Erythroblast (primary cell): ENCODE results near the gene DCAF8.

ENCODE experiments used
- GATA1 ChIP-seq: IDR thresholded peaks from 2 replicates; pipeline ENCODE4 v1.6.1; 2011; ENCODE audit warnings: low read depth, mild to moderate bottlenecking, control low read depth, low read length, moderate library complexity
- POLR2A ChIP-seq: IDR thresholded peaks from 2 replicates; pipeline ENCODE4 v1.6.1; 2011; ENCODE audit warnings: mild to moderate bottlenecking, low read length

- TF ChIP-seq POLR2A: no peak
- TF ChIP-seq GATA1: no peak
Observed at GRCh38 chr1:160264795-160265307, 2.5 kb upstream of the DCAF8 start.
